ENCODE data around the gene COG8. TPM values are rescaled to one million over a fixed set of nuclear protein-coding genes. Genes with fewer than 3 reads are reported as not detected.

The COG8 gene
- total RNA-seq, 1 donor from 2014 or later: 32.4 TPM

GRCh38 chr16:69306031-69306430, 33.3 kb downstream of the COG8 start:
- H3K27me3 Mint-ChIP-seq (ENCODE audit: low read depth, unreplicated experiment): no peaks in the 10 kb centered on the region
- no peaks in the 10 kb centered on the region for H3K9me3 ChIP-seq (ENCODE audit: insufficient read depth, low read depth, low read length)
- no peak for TF ChIP-seq EZH2 (IDR thresholded peaks at IDR 0.05; ENCODE audit: insufficient read depth, low read length)
- no peak for TF ChIP-seq CTCF (IDR thresholded peaks at IDR 0.05; ENCODE audit: insufficient read depth, low read depth, low read length)
- H2AFZ ChIP-seq (ENCODE audit: low read depth, low read length): no peak overlapping the region
- no peak overlapping the region for H3K4me3 Mint-ChIP-seq (ENCODE audit: unreplicated experiment)
- H3K27ac Mint-ChIP-seq (ENCODE audit: unreplicated experiment): no peak overlapping the region
- FAIRE-seq (no peak), DNase-seq (ENCODE audit: low read depth) (no peak)
- peaks cover 4% of the 10 kb centered on the region for H3K4me1 ChIP-seq (ENCODE audit: insufficient read depth, low read length)
- H3K9ac ChIP-seq (ENCODE audit: low read length): no peak overlapping the region
- H3K27me3 ChIP-seq (ENCODE audit: insufficient read depth, low read length): no peaks in the 10 kb centered on the region
- H3K9me3 Mint-ChIP-seq (ENCODE audit: unreplicated experiment): no peaks in the 10 kb centered on the region
- H3K4me1 Mint-ChIP-seq (ENCODE audit: low read depth, unreplicated experiment): no peaks in the 10 kb centered on the region
- H3K4me3 ChIP-seq (ENCODE audit: insufficient read depth, low read depth, low read length): no peak overlapping the region
- H3K36me3 Mint-ChIP-seq (ENCODE audit: low read depth, unreplicated experiment): peaks cover 4% of the 10 kb centered on the region
- peaks cover 6% of the 10 kb centered on the region for H3K36me3 ChIP-seq (ENCODE audit: insufficient read depth, low read length)
- no peak overlapping the region for H3K4me2 ChIP-seq (ENCODE audit: low read length)
- no peak overlapping the region for H3K27ac ChIP-seq (ENCODE audit: low read depth, low read length)
- H3K79me2 ChIP-seq (ENCODE audit: insufficient read depth, low read length): no peaks in the 10 kb centered on the region
- H4K20me1 ChIP-seq (ENCODE audit: insufficient read depth, low read length): peaks cover 3% of the 10 kb centered on the region

- no peak overlapping the region for H3K4me3 ChIP-seq (ENCODE audit: insufficient read depth, low read depth, low read length)
Observed at GRCh38 chr16:69302301-69302700, 37.1 kb downstream of the COG8 start.

More at GRCh38 chr16:69302301-69302700, 37.1 kb downstream of the COG8 start:
- H3K4me2 ChIP-seq (ENCODE audit: low read length): no peak overlapping the region
- Mint-ChIP-seq H3K27me3 (ENCODE audit: low read depth, unreplicated experiment) (no peaks in the 10 kb centered on the region), H3K4me1 (ENCODE audit: low read depth, unreplicated experiment) (no peaks in the 10 kb centered on the region), H3K9me3 (ENCODE audit: unreplicated experiment) (no peaks in the 10 kb centered on the region), H3K4me3 (ENCODE audit: unreplicated experiment) (no peak overlapping the region), H3K36me3 (ENCODE audit: low read depth, unreplicated experiment) (peaks cover 11% of the 10 kb centered on the region), H3K27ac (ENCODE audit: unreplicated experiment) (no peak overlapping the region)
- no peaks in the 10 kb centered on the region for H3K4me1 ChIP-seq (ENCODE audit: insufficient read depth, low read length)
- FAIRE-seq (no peak), DNase-seq (ENCODE audit: low read depth) (no peak)
- no peak overlapping the region for H3K9ac ChIP-seq (ENCODE audit: low read length)
- H3K27me3 ChIP-seq (ENCODE audit: insufficient read depth, low read length): no peaks in the 10 kb centered on the region
- H3K9me3 ChIP-seq (ENCODE audit: insufficient read depth, low read depth, low read length): no peaks in the 10 kb centered on the region
- TF ChIP-seq EZH2 (IDR thresholded peaks at IDR 0.05; ENCODE audit: insufficient read depth, low read length) (no peak), CTCF (IDR thresholded peaks at IDR 0.05; ENCODE audit: insufficient read depth, low read depth, low read length) (no peak)
- peaks cover 16% of the 10 kb centered on the region for H3K36me3 ChIP-seq (ENCODE audit: insufficient read depth, low read length)
- H3K27ac ChIP-seq (ENCODE audit: low read depth, low read length): no peak overlapping the region
- peaks cover 3% of the 10 kb centered on the region for H4K20me1 ChIP-seq (ENCODE audit: insufficient read depth, low read length)
- H2AFZ ChIP-seq (ENCODE audit: low read depth, low read length): no peak overlapping the region
- H3K79me2 ChIP-seq (ENCODE audit: insufficient read depth, low read length): no peaks in the 10 kb centered on the region

All from astrocyte (in vitro differentiated cells and primary cell).